Lung (tissue), 12 donors: Measurements from ENCODE around the gene TACSTD2. TPM values are rescaled to one million over a fixed set of nuclear protein-coding genes. Genes with fewer than 3 reads are reported as not detected.

Experiments used
- ATAC-seq: fragments of 200-7000 bp; cut with Tn5 transposase; one replicate; pipeline ENCODE4 v1.9.1; 2020; ENCODE audit warnings: moderate number of reproducible peaks; ENCODE audit not compliant: insufficient read depth, low FRiP score
- DNase-seq, 3 donors: peaks; one replicate each; pipeline ENCODE4 v3.0.0-alpha.2; 2013 to 2017
- H3K27ac ChIP-seq, 2 donors: one replicate each; pipeline ENCODE4 v1.5.1; 2013; ENCODE audit warnings: mild to moderate bottlenecking in 2 of 2, moderate library complexity in 2 of 2, control low read depth in 1 of 2, inconsistent platforms in 1 of 2, low read depth in 1 of 2, low read length in 1 of 2
- H3K27me3 ChIP-seq, 3 donors: one replicate each; pipeline ENCODE4 v1.5.1; 2013; ENCODE audit warnings: low read length in 2 of 3; ENCODE audit not compliant: control insufficient read depth in 3 of 3, insufficient read depth in 3 of 3
- H3K36me3 ChIP-seq, 4 donors: one replicate each; pipeline ENCODE4 v1.5.1; 2013; ENCODE audit warnings: low read length in 4 of 4, mild to moderate bottlenecking in 1 of 4, moderate library complexity in 1 of 4; ENCODE audit not compliant: control insufficient read depth in 4 of 4, insufficient read depth in 4 of 4
- H3K4me1 ChIP-seq, 5 donors: one replicate each; pipeline ENCODE4 v1.5.1; 2013; ENCODE audit warnings: low read length in 5 of 5, mild to moderate bottlenecking in 2 of 5, moderate library complexity in 1 of 5; ENCODE audit not compliant: control insufficient read depth in 5 of 5, insufficient read depth in 5 of 5
- H3K4me3 ChIP-seq: one replicate; pipeline ENCODE4 v1.5.1; 2013; ENCODE audit warnings: mild to moderate bottlenecking, control low read depth, moderate library complexity
- H3K9ac ChIP-seq, 2 donors: one replicate each; pipeline ENCODE4 v1.5.1; 2013; ENCODE audit warnings: low read length in 2 of 2, control low read depth in 1 of 2; ENCODE audit not compliant: insufficient read depth in 1 of 2
- H3K9me3 ChIP-seq, 4 donors: one replicate each; pipeline ENCODE4 v1.5.1; 2013; ENCODE audit warnings: low read length in 3 of 4, mild to moderate bottlenecking in 1 of 4, moderate library complexity in 1 of 4; ENCODE audit not compliant: control insufficient read depth in 4 of 4, insufficient read depth in 3 of 4
- CTCF ChIP-seq: IDR thresholded peaks from 2 replicates; pipeline ENCODE4 v1.5.1; 2012; ENCODE audit warnings: mild to moderate bottlenecking; ENCODE audit errors: control extremely low read depth, extremely low read depth
- WGBS, 2 donors: extraction: QIAGEN DNeasy Blood & Tissue Kit; methylation state at CpG; one replicate each; pipeline ENCODE4 v1.1.7; 2013; 5-methylcytosine and 5-hydroxymethylcytosine counted together
- polyA plus RNA-seq, 2 donors: library from polyadenylated mRNA; stranded (reverse); fragments of 200-250 nt; gene quantifications; one replicate each; pipeline ENCODE4 v1.2.1, GENCODE V29; 2013
- total RNA-seq, 2 donors: library from RNA; depleted of rRNA in 1 of 2; stranded (reverse); fragments of >200 nt in 1 of 2; gene quantifications; one replicate each; pipeline ENCODE4 v1.2.1, GENCODE V29; 2014 to 2021
- donor health status: control.
- donor health status: control.
- donor health status: Bipolar disorder and iron deficiency.
- donor health status: healthy.
- donor health status: DM: yes; HTN: yes; CAD: no.

TACSTD2 gene
- total and polyA plus RNA-seq, 4 donors = 55.5 to 204 (median 163) TPM

GRCh38 chr1:58620259-58620658 is 43.2 kb upstream of the TACSTD2 start:
- ATAC-seq (no peak), DNase-seq (peak in 2 of 3 donors; percentile 39 to 63)
- Histone ChIP-seq H3K9me3 (no peaks in the 10 kb centered on the region), H3K36me3 (no peaks in the 10 kb centered on the region), H3K4me3 (no peak overlapping the region), H3K27ac (peak overlapping the region in 1 of 2 donors; percentile 43), H3K4me1 (peaks cover 0 to 12% (median 10%) of the 10 kb centered on the region in 5 donors), H3K27me3 (no peaks in the 10 kb centered on the region), H3K9ac (no peak overlapping the region)
- 63 to 66% methylated on average over 7 of the region's 7 CpGs for WGBS, 2 donors
- TF ChIP-seq CTCF = no peak

- DNase-seq (peak in 2 of 3 donors; percentile 43 to 68), ATAC-seq (no peak)
- Histone ChIP-seq H3K9ac (no peak overlapping the region), H3K9me3 (no peaks in the 10 kb centered on the region), H3K4me1 (peaks cover 0 to 12% (median 10%) of the 10 kb centered on the region in 5 donors), H3K36me3 (no peaks in the 10 kb centered on the region), H3K4me3 (no peak overlapping the region), H3K27ac (peak overlapping the region in 1 of 2 donors; percentile 73), H3K27me3 (no peaks in the 10 kb centered on the region)
- TF ChIP-seq CTCF = no peak
- 42 to 56% methylated on average over 5 of the region's 5 CpGs for WGBS, 2 donors
Measured at GRCh38 chr1:58619286-58620054, 42.4 kb upstream of the TACSTD2 start.

- Histone ChIP-seq H3K4me1 (peaks cover 0 to 12% (median 10%) of the 10 kb centered on the region in 5 donors), H3K27ac (peak overlapping the region in 1 of 2 donors; percentile 73), H3K9me3 (no peaks in the 10 kb centered on the region), H3K36me3 (no peaks in the 10 kb centered on the region), H3K9ac (no peak overlapping the region), H3K27me3 (no peaks in the 10 kb centered on the region), H3K4me3 (no peak overlapping the region)
- peak in 2 of 3 donors; percentile 5 to 13 for DNase-seq
- 15 to 17% methylated on average over 2 of the region's 2 CpGs for WGBS, 2 donors
- peak; percentile 70 for ATAC-seq
- no peak for TF ChIP-seq CTCF
Measured at GRCh38 chr1:58618303-58618702, 41.3 kb upstream of the TACSTD2 start.
